HG03460 (cell line): ENCODE data around the gene BCL10.
A peak's percentile ranks its signal among the peaks of the same experiment; 100 is the strongest.

Experiments
- ATAC-seq: cut with Tn5 transposase; IDR thresholded peaks from one replicate; pipeline ENCODE4 v1.9.1; 2021; ENCODE audit not compliant: unreplicated experiment

BCL10 gene

GRCh38 chr1:85276215-85276977 is at the start of gene BCL10:
Gene BCL10, minus strand, starts transcription at chr1:85276632. Its CDS starts 280 bp downstream, at chr1:85276352.
- peak; percentile 95 for ATAC-seq

DNA sequence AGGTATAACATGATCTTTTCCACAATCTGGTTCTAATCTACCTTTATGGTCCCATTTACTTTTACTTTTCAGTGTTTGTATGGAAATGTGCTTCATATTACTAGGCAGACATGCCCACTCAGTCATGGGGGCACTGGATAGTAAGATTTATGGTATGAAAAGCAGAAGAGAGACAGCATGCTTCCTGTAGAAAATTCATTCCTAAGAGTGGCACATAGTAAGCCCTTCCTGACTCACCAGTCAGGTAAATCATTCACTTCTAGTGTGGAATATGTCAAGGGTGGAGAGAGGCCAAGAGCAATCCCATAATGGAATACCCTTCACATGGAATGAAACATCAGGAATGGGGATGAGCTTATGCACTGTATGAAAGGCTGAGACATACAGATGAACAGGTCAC is 49.5 kb upstream of the BCL10 start:
- no peak for ATAC-seq

- ATAC-seq = no peak
Observed at GRCh38 chr1:85323770-85324169, 47.3 kb upstream of the BCL10 start.

GRCh38 chr1:85322655-85323054 is 46.2 kb upstream of the BCL10 start:
- ATAC-seq = no peak

GRCh38 chr1:85321237-85321964 is 45.0 kb upstream of the BCL10 start:
- ATAC-seq = no peak

GRCh38 chr1:85320371-85321131 is 44.1 kb upstream of the BCL10 start:
- ATAC-seq = no peak

GRCh38 chr1:85319931-85320330 is 43.5 kb upstream of the BCL10 start:
- ATAC-seq = no peak

DNA sequence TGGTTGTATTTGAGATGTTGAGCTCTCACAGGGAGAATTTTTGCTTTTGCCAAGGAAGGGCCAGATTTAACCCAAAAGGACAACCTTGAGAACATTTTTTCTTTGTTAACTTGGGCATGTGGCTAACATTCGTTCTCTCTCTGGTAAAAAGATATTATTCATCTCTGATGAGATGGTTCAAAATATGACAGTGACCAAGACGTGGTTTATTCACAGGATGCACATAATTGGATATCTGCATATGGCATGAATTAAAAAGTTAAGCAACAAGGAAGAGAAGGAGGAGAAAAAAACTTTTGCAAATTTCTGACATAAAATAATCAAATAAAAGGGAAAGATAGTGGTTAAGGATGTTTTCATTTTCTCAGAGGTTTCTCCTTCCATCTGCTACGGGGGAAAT is 43.1 kb upstream of the BCL10 start:
- ATAC-seq = no peak

- no peak for ATAC-seq
Observed at GRCh38 chr1:85318217-85318616, 41.8 kb upstream of the BCL10 start.

DNA sequence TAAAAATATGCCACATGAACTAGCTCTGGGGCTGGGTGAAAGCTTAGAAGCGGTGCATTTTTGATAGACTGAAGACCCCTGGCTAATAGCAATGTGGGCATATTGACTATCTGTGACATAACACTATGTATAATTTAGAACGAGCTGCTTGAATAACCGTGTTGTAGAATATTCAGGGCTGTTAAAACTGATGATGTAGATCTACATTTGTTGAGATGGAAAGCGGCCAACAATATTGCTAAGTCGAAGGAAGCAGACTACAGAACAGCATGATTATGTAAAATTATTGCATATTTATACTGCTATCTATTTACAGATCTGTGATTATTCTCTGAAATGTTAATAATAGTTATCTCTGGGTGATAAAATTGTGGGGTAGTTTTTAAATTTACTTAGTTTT is 41.1 kb upstream of the BCL10 start:
- ATAC-seq = no peak

- no peak for ATAC-seq
Observed at GRCh38 chr1:85316321-85316720, 39.9 kb upstream of the BCL10 start.

DNA sequence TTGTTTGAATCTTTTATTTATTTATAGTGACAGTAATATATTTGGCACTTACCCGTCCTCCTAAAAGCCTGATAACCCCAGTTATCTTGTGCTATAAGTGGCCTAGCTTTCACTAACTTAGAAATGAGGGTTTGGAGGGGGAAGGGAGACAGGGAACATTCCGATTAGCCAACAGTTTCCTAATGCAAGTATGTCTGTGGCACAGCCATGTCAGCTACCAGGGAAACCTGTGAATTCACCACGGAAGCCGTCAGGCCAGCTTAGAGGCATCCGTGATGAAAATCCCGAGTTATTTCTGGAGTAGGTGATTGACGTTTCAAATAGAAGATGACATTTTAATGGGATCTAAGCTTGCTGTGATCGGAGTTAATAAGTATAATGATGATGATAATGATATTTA is 39.4 kb upstream of the BCL10 start:
- no peak for ATAC-seq

- no peak for ATAC-seq
Observed at GRCh38 chr1:85314726-85315125, 38.3 kb upstream of the BCL10 start.

DNA sequence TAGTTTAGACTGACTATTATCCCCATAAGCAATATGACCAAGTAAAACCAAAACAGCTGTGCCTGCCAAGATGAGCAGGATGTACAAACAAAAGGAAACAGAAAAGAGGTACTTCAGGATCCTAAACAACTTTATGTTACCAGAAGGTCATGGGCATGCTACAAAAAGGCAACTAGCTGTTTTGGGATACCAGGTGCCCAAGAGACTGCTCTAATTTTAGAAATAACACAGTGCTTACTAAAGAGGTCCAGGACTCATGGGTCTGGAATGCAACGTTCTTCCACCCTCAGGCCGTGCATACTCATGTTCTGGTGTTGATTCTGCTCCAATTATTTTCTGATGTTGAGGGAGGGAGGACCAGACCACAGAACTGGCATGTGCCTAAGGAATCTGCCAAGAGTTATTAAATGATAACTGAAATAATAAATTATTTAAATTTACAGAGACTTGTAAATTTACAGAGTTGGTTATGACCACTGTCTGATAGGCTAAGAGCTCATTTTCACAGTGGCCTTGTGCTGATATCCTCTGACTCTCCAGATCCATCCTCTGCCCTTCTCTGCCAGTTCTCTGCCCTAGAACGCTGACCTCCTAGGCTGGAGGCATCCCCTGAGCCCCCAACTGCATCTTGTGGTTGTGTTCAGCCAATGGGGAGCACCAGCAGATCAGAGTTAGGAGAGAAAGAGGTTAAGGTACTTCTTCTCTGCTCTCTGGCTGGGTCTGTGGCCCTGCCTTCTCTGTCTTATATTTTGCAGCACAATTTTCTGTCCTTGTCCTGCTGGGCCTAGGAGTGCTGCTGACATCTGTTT is 37.7 kb upstream of the BCL10 start:
- no peak for ATAC-seq

GRCh38 chr1:85311818-85312217 is 35.4 kb upstream of the BCL10 start:
- no peak for ATAC-seq

GRCh38 chr1:85308833-85309350 is 32.5 kb upstream of the BCL10 start:
- ATAC-seq = no peak

DNA sequence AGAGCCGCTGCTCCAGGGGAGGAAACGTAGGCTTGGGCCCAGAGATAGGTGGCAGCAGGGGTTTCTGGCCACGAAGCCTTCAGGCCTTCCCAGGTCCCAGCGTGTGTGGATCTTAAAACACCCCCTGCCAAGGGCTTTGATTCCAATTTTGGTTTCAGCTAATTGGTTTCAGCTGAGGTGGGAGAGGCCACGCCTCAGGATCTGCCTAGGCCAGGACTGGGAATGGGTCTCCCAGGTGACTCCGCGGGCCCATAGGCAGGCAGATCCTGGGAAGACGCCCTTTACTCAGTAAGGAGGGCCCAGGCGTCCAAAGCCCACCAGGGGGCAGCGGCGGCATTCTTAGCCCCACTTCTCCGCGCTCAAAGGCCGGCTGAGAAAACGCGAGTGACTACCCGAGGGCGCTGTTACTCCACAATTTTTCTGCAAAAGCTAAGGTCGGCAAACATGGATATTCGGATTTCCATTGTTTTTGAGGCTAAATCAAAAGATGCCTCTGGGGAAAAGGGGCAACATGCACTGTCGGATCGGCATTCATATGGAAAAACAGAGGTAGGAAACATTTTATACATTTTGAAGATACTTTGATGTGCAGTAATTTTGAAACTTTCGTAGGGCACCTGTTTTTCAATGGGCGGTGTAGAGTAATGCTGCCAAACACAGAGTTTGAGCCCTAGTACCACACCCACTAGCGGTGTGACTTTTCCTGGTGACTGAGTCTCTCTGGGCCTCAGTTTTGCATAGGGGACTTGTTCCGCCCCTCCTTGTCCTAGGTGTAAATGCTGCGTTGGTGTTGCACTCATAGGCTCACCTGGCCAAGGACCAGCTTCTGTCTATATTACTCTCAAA is 31.8 kb upstream of the BCL10 start:
- ATAC-seq = peak; percentile 92

DNA sequence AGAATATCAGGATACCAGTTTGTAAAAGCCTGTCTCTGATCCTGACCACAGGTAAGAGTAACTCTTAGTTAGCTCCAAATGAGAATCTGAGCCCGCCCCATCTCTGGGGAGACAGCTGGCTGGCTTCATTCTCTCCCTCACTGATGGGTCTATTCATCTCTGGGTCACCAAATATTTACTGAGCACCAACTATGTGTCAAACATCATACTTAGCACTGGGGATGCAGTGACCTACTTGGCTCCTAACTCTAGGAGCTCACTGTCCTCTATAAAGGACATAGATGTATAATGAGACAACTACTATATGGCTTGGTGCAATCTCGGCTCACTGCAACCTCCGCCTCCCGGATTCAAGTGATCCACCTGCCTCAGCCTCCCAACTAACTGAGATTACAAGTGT is 29.8 kb upstream of the BCL10 start:
- no peak for ATAC-seq

DNA sequence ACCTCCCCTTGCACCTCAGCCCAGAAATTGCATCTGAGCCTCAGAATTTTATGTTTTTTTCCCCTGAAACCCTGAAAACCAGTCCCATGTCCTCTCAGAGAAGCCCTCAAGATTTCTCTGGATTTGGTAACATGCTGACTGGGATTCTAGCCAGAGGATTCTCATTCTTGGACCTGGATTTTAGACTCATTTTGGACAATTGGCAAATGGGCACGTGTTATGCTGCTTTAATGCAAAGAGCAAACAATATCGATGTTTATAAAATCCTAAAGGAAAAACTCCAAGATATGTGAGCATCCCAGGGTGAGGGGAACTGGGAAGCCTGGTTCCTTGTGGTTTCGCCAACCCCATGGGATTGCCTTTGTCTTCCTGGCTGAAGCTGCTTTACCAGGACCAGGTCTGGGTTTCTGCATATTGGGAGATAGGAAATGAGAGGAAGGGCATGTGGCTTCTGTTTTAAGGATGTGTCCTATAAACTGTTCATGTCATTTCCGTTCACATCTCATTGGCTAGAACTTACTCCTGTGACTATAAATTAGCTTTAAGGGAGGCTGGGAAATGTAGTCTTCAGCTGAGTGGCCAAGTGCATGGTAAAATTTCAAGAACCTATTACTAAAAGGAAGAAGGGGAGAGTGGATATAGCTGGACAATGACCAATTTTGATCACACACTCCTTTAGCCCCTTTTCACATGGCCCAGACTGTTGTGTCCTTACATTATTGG is 27.2 kb upstream of the BCL10 start:
- no peak for ATAC-seq
